Retinal pigment epithelial cell (primary cell): ENCODE results near the gene CHCT1.
A peak's percentile ranks its signal among the peaks of the same experiment; 100 is the strongest.

Experiments used
- DNase-seq: peaks from one replicate; pipeline ENCODE4 v3.0.0-alpha.2; 2010; ENCODE audit warnings: low read depth
- H3K4me3 ChIP-seq: 2 replicates; pipeline ENCODE4 v1.5.1; 2011; ENCODE audit warnings: mild to moderate bottlenecking, low read length, control low read depth, moderate library complexity
- CTCF ChIP-seq: conservative IDR thresholded peaks from 2 replicates; pipeline ENCODE4 v1.5.1; 2011; ENCODE audit warnings: low read depth, low read length, control low read depth, inconsistent platforms

CHCT1 gene

DNA sequence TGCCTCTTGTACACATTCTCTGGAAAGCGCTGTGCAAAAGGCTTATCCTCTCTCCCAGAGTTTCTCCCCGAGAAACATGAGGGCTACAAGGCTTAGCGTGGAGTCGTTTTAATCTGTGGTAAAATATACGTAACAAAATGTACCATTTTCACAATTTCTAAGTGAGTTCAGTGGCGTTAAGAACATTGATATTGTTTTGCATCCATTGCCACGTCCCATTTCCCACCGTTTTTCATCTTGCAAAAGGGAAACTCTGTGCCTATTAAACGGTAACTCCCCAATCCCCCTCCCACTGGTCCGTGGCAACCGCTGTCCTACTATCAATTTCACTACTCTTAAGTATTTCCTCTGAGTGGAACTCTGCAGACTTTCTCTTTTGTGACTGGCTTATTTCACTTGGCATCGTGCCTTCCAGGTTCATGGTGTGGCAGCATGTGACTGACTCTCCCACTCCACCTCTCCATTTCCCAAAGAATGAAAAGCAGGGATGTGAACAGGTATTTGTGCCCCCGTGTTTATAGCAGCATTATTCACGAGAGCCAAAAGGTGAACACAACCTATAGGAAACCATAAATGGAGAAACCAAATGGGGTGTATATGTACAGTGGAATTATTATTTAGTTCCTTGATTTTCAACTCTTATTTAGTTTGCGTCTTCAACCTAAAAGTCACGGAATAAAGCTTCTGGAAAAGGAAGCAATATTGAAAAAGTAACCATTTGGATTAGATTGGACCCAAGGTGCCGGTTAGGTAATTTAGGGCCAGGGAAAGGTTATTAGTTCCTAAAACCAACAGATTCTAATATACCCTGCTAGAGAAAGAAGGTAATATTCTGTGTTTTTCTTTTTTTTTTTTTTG lies 29.2 kb upstream of the CHCT1 start:
- peak; percentile 59 for DNase-seq
- peak overlapping the region; percentile 95 for H3K4me3 ChIP-seq
- no peak for TF ChIP-seq CTCF

DNA sequence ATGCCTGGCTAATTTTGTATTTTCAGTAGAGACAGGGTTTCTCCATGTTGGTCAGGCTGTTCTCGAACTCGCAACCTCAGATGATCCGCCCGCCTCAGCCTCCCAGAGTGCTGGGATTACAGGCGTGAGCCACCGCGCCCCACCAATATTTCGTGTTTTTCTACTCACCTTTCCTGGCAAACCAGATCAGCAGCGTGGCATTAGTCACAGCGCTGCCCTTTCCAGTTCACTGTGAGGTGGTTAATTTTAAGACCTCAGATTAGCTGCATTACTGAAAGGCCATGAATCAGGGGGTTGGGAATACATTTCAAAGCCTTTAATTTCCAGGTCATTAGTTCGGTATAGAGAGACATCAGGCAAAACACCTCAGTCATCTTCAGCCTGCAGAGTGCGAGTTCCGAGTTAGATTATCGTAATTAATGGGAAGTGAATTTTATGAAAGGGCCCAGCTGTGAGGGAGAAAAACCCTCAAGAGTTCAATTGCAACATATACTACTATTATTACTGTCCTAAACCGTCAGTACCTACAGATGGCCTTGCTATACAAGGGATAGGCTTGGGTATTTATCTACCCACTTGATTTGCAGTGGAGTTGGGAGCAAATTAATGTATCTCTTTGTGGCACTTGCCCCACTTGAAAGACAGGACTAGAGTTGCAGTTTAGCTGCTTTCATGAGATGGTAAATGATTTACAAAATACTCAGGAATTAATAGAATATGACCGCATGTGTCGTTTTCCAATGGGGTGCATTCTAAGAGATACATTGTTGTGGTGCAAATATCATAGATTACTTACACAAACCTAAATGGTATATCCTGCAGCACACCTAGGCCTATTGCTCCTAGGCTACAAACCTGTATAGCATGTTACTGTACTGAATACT lies 28.2 kb upstream of the CHCT1 start:
- peak; percentile 82 for DNase-seq
- no peak for TF ChIP-seq CTCF
- H3K4me3 ChIP-seq, result no peak overlapping the region

GRCh38 chr17:60395508-60396065 lies 26.7 kb upstream of the CHCT1 start:
- no peak for TF ChIP-seq CTCF
- no peak overlapping the region for H3K4me3 ChIP-seq
- peak; percentile 80 for DNase-seq

GRCh38 chr17:60396412-60396811 lies 25.9 kb upstream of the CHCT1 start:
- no peak overlapping the region for H3K4me3 ChIP-seq
- DNase-seq, result no peak
- TF ChIP-seq CTCF, result no peak

DNA sequence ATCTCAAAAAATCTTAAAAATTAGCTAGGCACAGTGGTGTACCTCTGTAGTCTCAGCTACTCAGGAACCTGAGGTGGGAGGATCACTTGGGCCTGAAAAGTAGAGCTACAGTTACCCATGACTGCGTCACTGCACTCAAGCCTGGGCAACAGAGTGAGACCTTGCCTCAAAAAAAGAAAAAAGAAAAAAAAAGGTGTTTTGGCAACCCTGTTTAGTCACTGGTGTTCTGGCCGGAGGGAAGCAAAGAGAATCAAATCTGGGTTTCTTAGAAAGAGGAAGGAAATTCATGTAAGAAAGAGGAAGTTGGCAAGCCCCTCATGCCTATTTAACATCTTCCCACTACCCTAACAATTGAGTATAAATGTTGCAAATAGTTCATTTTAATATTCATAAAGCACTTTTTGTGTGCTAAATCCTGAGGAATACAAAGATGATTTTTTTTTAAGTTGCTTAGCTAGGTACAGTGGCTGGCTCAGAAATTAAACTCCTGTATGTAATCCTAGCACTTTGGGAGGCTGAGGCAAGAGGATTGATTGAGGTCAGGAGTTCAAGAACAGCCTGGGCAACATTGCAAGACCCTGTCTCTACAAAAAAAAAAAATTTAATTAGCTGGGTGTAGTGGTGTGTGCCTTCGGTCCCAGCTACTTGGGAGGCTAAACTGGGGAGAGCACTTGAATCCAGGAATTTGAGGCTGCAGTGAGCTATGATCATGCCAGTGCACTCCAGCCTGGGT lies 23.9 kb upstream of the CHCT1 start:
- no peak overlapping the region for H3K4me3 ChIP-seq
- TF ChIP-seq CTCF, result no peak
- DNase-seq, result no peak

GRCh38 chr17:60401819-60402218 lies 20.5 kb upstream of the CHCT1 start:
- no peak overlapping the region for H3K4me3 ChIP-seq
- TF ChIP-seq CTCF, result no peak
- no peak for DNase-seq
